Upper lobe of left lung (tissue), 4 donors: ENCODE measurements around the gene NFKBIL1.

ENCODE experiments used
- CTCF ChIP-seq, 6 experiments: fragments of 450-650 bp in 4 of 6; fragments of 200-600 bp in 2 of 6; sonication (generic) in 2 of 6; IDR thresholded peaks; one replicate each; pipeline ENCODE4 v1.5.1; 2016 to 2019; ENCODE audit warnings: antibody characterized with exemption in 6 of 6
- EP300 ChIP-seq, 4 donors: sonication (generic); formaldehyde crosslinking; IDR thresholded peaks; one replicate each; pipeline ENCODE4 v1.5.1; 2017; ENCODE audit warnings: antibody characterized with exemption in 4 of 4, control low read depth in 2 of 4
- POLR2AphosphoS5 ChIP-seq, 2 donors: sonication (generic); formaldehyde crosslinking; IDR thresholded peaks; one replicate each; pipeline ENCODE4 v1.5.1; 2017; ENCODE audit warnings: antibody characterized with exemption in 2 of 2

DNA sequence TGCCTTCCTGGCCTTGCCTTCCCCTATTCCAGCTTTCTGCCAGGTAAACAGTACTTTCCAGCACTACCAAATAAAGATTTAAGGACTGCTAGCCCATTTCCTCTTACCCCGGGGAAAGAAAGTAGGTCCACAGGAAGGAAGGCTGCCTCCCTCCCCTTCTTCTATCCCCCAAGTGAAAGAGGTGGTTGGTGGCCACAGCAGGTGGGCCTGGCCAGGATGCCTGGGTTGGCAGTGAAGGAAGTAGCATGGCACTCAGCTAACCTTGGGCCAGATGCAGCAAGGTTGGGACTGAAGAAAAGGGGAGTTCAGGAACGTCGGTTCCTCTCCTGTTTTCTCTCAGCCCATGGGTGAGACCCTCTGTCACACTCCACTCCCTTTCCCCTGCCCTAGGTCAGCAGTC, 8.9 kb downstream of the NFKBIL1 start:
- TF ChIP-seq CTCF (IDR thresholded peaks at IDR 0.05), result no peak
- TF ChIP-seq POLR2AphosphoS5 (IDR thresholded peaks at IDR 0.05), result no peak
- TF ChIP-seq EP300 (IDR thresholded peaks at IDR 0.05), result no peak
